Fibroblast of the aortic adventitia (primary cell): ENCODE data around the gene RBAK. TPM values are rescaled to one million over a fixed set of nuclear protein-coding genes. Genes with fewer than 3 reads are reported as not detected.
"Not testable (repeated sequence)": the region's sequence is repeated elsewhere in the genome, so short reads cannot be mapped to it uniquely, and the experiment has no call there.

Source experiments
- DNase-seq: peaks from one replicate; pipeline ENCODE4 v3.0.0-alpha.2; 2010; ENCODE audit warnings: low read depth
- H3K4me3 ChIP-seq: 2 replicates; pipeline ENCODE4 v1.5.1; 2011; ENCODE audit warnings: low read depth, mild to moderate bottlenecking, control low read depth, low read length, moderate library complexity
- total RNA-seq: library from RNA; depleted of rRNA; stranded (reverse); fragments of >200 nt; gene quantifications from 2 replicates; pipeline ENCODE4 v1.2.3, GENCODE V29; 2012; ENCODE audit warnings: low replicate concordance
- TF ChIP-seq, protein P1 (sequence below): IDR thresholded peaks from 2 replicates; pipeline ENCODE4 v1.5.1; 2011; ENCODE audit warnings: mild to moderate bottlenecking, low read length, control low read depth, inconsistent platforms; ENCODE audit not compliant: insufficient read depth

The RBAK gene
- total RNA-seq, 1 donor = 9.1 TPM

DNA sequence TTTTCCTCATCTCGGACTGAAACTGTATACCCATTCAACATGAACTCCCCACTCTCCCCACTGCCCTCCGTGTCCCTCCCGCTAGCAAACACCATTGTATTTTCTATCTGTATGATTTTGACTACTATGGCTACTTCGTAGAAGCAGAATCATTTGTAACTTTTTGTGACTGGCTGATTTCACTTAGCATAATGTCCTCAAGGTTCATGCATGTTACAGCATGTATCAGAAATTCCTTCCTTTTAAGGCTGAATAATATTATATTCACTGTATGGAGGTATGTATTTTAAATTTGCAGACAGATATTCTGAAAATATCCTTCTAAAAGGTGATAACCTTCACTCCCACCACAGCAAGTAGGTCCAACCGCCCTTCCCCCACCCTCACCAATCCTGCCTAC lies 43.7 kb upstream of the RBAK start:
- TF ChIP-seq, protein P1, sequence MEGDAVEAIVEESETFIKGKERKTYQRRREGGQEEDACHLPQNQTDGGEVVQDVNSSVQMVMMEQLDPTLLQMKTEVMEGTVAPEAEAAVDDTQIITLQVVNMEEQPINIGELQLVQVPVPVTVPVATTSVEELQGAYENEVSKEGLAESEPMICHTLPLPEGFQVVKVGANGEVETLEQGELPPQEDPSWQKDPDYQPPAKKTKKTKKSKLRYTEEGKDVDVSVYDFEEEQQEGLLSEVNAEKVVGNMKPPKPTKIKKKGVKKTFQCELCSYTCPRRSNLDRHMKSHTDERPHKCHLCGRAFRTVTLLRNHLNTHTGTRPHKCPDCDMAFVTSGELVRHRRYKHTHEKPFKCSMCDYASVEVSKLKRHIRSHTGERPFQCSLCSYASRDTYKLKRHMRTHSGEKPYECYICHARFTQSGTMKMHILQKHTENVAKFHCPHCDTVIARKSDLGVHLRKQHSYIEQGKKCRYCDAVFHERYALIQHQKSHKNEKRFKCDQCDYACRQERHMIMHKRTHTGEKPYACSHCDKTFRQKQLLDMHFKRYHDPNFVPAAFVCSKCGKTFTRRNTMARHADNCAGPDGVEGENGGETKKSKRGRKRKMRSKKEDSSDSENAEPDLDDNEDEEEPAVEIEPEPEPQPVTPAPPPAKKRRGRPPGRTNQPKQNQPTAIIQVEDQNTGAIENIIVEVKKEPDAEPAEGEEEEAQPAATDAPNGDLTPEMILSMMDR = no peak
- H3K4me3 ChIP-seq = no peak overlapping the region
- DNase-seq = no peak

DNA sequence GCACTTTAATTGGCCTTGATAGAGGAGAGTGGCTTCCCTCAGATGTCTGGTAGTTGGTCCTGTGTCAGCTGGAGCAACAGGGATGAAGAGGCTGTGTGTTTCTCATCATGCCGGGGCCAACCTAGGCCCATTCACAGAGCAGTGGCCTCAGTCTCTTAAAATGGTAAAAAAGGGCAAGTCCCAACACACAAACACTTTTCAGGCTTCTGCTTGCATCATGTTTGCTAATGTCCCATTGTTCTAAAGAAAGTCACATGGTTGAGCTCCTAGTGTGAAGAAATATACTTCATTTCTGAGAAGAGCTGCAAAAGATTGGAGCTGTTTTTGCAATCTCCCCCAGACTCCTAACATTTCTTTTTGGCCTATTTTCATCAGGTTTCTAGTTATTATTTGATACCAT lies 40.6 kb upstream of the RBAK start:
- TF ChIP-seq, protein P1 = no peak
- peak; percentile 43 for DNase-seq
- H3K4me3 ChIP-seq = no peak overlapping the region

DNA sequence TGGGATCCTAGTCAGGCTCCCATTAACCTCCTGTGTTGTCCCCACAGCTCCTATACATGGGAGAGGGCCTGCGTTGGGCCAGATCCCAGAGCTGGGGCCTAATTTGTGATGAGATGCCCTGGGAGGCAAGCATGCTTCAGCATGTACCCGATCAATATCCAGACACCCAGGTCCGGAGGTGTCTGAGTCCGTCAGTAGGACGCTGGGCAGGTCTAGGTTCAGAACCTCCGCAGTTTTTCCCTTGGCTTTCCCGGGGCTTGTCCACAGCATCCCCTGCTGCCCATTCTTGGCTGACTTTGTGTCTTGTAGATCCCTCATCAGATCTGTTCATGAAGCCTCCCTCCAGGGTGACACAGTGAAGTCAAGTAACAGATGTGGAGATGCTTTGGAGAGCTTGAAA lies 32.7 kb upstream of the RBAK start:
- DNase-seq = no peak
- TF ChIP-seq, protein P1 = no peak
- no peak overlapping the region for H3K4me3 ChIP-seq

DNA sequence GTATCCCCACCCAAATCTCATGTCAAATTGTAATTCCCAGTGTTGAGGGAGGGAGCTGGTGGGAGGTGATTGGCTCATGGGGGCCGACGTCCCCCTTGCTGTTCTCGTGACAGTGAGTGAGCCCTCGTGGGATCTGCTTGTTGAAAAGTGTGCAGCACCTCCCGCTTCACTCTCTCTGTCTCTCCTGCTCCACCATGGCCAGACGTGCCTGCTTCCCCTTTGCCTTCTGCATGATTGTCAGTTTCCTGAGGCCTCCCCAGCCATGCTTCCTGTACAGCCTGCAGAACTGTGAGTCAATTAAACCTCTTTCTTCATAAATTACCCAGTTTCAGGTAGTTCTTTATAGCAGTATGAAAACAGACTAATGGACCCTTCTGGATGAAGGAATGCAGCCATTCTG lies 29.7 kb upstream of the RBAK start:
- DNase-seq, H3K4me3 ChIP-seq: not testable (repeated sequence)

DNA sequence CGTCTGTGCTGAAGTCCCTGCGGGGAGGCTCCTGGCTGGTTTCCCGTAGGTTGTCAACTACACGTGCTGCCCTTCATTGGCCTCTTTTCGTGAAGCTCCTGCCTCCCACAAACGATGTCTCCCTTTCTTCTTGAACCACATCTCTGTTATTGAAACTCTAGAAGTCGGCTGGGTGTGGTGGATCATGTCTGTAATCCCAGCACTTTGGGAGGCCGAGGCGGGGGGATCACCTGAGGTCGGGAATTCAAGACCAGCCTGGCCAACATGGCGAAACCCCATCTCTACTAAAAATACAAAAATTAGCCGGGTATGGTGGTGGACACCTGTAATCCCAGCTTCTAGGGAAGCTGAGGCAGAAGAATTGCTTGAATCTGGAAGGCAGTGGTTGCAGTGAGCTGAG lies 28.0 kb upstream of the RBAK start:
- H3K4me3 ChIP-seq, DNase-seq: not testable (repeated sequence)

DNA sequence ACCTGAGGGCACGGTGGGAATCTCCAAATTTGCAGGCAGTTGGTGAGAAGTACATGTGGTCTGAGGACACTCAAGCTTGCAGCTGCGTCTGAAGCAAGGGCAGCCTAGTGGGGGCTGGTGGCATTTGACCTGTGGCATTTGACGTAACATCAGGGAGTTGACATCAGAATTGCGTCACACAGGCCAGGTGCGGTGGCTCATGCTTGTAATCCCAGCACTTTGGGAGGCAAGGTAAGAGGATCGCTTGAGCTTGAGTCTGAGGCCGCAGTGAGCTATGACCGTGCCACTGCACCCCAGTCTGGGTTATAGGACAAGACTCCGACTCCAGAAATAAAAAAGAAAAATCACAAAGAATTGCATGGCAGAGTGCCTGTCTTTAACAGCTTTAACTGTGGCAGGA lies 25.6 kb upstream of the RBAK start:
- H3K4me3 ChIP-seq = no peak overlapping the region
- TF ChIP-seq, protein P1 = no peak
- DNase-seq = no peak

DNA sequence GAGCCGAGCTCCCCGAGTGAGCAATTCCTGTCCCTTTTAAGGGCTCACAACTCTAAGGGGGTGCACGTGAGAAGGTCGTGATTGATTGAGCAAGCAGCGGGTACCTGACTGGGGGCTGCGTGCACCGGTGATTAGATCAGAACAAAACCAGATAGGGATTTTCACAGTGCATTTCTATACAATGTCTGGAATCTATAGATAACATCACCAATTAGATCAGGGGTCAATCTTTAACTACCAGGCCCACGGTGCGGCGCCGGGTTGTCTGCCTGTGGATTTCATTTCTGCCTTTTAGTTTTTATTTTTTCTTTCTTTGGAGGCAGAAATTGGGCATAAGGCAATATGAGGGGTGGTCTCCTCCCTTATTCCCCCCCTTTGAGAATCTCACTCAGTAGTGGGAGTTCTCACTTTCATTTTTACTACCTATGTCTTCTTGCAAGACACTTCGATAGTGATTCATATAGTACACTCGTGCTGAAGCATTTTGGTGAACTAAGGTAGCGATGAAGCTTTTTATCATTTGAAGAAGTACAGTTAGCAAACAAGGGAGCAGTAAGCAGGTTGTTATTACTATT lies 24.6 kb upstream of the RBAK start:
- not testable (repeated sequence) for H3K4me3 ChIP-seq, DNase-seq

DNA sequence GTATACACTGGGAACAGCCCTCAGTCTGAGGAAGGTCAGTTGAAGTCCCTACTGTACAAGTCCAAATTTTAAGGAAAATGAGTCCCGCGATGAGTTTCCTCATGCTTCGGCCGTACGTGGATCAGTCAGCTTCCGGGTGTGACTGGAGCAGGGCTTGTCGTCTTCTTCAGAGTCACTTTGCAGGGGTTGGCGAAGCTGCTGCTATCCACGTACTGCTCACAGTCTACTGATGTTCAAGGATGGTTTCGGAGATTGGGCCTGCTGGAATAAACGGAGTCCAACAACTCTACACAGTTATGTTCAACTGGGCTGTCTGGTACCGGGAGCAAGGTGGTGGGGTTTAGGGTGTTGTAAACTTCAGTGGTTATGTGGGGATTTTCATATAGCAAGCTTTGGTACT lies 22.0 kb upstream of the RBAK start:
- DNase-seq, H3K4me3 ChIP-seq: not testable (repeated sequence)

DNA sequence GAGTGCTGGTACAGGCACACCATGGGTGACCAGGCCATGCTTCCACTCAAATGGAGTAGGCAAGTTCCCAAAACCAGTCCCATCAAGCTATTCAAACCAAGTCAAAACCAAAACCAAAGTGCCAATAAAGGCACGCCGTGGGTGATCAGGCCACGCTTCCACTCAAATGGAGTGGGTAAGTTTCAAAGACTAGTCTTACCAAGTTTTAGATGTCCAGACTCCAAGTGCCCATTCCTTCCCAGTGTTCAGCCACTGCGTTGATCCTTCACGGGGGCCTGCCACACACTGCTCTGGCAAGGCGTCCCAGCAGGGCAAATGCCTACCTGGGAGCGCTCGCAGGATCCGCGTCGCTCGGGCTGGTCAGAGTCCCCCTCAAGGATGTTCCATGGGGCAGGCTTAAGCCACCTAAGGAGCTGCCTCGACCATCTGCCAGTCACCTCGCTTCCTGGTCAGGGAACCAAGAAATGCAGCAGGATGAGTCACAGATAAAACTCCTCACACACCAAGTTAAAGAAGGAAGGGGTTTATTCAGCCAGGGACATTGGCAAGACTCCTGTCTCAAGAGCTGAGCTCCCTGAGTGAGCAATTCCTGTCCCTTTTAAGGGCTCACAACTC lies 17.8 kb upstream of the RBAK start:
- not testable (repeated sequence) for H3K4me3 ChIP-seq
- DNase-seq = peak; percentile 15

DNA sequence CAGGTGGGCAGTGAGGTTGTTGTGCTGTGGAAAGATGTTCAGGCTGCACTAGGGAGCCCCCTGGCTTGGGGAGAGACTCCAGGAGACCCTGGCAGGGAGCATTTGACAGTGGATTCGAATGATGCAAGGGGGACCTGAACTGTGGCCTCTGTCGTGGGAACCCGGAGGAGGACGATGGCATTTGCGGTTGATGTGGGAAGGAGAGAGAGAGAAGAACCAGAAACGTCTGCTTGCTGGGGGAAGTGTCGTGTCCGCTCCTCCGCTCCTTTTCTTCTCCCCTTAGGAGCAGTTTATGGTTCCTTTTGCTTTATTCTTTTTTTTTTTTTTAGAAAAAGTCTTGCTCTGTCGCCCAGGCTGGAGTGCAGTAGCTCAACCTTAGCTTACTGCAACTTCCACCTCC lies 12.5 kb upstream of the RBAK start:
- H3K4me3 ChIP-seq, DNase-seq: not testable (repeated sequence)
